Activated CD4-positive, alpha-beta T cell treated with anti-CD3 and anti-CD28 coated beads, Interleukin-2, amount 50 U/mL, for 24 hours (primary cell): ENCODE results near the gene ZNF853.
A peak's percentile ranks its signal among the peaks of the same experiment; 100 is the strongest.
"Not testable (repeated sequence)": the region's sequence is repeated elsewhere in the genome, so short reads cannot be mapped to it uniquely, and the experiment has no call there.

Source experiments
- DNase-seq, 2 donors: peaks; one replicate each; pipeline ENCODE4 v3.0.0-alpha.2; 2020; ENCODE audit warnings: low read depth in 1 of 2, low spot score in 1 of 2

The ZNF853 gene

DNA sequence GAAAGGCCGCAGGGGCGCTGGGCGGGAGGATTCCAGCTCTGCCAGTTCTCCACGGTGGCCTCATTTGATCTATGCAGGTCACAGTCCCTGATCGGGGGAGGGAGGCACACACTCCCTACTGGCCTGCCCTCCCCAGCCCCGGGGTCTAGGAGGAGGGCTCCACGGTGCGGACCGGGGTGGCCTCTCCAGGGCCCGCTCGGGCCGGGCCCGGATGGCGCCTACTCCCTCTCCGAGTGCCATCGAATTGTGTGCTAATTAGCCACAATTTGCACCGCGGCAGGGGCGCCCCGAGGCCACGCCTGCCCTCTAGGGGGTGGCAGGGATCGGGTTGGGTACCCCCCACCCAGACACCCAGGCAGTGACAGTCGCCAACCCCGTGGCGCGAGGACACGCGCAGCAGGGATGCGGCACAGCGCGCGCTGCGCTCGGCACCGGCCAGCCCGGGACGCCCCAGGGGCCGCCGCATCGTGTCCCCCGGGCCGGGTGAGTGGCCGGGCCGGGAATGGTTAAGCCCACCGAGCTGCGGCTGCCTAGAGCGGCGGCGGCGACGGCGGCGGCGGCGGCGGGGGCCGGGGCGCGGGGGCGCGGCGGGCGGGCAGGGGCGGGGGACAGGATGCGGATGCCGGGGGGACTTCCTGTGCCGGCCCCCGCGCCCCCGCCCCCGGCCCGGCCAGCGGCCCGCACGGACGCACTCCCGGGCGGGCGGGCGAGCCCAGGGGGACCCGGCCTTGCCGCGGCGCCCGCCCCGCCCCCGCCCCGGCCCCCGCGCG lies at the start of gene ZNF853:
ZNF853 (plus strand) TSS at position 658 of the 770 bp plus-strand sequence. CDS start 565 bp downstream, outside the sequence.
- no peak for DNase-seq

DNA sequence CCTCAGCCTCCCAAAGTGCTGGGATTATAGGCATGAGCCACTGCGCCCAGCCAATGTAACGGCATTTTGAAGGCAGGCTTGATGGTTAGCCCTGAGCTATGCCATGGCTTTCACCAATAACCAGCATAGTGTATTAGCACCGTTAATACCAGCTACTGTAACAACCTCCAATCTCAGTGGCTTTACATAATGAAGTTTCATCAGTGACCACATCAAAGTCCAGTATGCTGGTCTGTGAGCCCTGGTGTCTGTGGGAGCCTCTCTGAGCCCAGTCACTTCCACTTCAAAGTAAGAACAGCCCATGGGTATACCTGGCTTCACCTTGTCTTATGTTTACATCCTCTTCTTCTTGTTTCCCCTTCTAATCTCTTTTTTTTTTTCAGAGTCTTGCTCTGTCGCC lies 49.8 kb upstream of the ZNF853 start:
- DNase-seq = no peak

DNA sequence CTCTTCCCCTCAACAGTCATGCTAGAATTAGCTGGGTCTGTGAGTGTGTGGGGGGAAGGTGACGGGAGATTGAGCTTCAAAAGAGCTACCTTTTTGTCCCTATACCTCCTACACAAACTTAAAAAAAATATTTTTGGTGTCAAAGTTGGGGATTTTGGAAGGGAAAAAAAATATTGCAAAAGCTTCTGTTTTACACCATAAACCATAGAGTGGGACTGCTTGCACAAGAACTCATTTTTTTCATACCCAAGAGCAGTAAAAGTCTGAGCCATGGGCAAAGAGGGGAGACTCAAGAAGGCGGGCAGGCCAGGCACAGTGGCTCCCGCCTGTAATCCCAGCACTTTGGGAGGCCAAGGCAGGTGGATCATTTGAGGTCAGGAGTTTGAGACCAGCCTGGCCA lies 47.5 kb upstream of the ZNF853 start:
- DNase-seq = no peak

DNA sequence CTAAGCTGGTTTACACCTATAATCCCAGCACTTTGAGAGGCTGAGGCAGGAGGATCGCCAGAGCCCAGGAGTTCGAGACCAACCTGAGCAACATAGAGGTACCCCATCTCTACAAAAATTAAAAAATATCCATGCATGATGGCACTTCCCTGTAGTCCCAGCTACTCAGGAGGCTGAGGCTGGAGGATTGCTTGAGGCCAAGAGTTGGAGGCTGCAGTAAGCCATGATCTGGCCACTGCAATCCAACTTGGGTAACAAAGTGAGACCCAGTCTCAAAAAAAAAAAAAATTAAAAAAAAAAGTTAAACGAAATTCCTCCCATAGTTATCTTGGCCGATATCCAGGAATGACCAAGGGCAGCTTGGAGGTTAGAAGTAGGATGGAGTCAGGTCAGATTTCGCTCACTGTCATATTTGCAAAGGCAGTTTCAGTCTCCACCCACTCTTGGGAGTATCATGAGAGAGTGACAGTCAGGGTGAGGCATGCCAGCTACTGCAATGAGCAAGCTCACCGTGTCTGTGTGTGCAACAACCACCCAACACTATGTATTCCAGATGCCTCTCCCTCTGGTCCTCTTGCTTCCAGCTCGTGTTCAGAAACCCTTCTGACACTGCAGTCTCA lies 44.1 kb upstream of the ZNF853 start:
- DNase-seq = no peak

DNA sequence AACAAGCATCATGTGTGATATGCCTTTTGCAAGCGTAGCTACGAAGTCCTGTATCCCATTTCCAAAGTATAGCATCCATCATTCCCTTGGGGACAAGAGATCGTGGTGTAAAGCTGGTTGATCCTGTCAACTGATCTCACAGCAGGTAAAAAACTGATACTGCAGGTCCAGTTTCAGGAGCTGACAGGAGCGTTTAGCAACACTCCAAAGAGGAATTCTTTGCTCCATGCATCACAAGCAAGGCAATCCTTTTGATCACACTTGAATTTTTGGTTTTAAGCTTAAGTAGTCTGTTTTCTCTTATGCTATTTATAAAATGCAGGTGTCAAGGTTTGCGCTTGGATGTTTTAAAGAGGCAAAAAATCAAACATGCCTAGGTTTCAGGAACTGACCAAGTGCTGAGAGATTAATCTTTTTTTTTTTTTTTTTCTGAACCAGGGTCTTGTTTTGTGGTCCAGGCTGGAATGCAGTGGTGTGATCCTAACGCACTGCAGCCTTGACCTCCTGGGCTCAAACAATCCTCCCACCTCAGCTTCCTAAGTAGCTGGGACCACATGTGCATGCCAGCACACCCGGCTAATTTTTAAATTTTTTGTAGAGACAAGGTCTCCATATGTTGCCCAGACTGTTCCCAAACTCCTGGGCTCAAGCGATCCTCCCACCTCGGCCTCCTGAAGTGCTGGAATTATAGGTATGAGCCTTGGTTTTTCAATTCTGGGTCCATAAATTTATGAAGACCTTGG lies 40.0 kb upstream of the ZNF853 start:
- DNase-seq = no peak

DNA sequence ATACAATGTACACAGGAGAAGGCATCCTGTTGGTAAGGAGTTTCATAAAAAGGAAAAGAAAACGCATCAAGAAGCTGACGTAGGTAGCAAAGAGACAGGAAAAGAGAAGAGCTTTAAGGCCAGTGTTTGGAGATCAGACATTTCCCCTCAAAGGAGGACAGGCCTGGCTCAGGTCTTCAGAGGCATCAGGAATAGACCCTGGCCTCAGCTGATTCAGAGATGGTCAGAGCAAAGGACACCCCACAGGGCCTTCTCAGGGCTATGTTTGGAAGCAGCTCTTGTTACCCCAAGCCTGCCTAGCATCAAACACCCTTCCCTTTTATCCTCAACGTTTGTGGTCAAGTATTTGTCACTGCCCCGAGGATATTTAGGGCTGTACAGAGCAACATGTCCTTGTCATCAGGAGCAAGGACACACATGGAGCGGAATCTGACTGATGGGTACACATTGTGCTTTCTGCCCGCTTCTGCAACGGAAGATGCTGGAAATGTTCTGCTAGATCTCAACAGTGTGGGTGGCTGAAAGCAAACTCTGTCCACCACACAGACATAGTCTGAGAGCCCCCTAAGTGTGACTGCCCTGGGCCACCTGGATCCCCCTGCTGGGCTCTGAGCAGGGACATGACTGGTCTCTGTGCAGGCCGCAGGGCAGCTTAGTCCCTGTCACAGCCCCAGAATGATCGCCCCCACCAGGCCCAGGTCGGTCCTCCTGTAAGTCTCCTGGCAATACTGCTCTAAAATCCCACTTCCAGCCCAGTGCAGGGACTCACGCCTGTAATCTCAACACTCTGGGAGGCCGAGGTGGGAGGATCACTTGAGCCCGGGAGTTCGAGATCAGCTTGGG lies 39.2 kb upstream of the ZNF853 start:
- DNase-seq = no peak

DNA sequence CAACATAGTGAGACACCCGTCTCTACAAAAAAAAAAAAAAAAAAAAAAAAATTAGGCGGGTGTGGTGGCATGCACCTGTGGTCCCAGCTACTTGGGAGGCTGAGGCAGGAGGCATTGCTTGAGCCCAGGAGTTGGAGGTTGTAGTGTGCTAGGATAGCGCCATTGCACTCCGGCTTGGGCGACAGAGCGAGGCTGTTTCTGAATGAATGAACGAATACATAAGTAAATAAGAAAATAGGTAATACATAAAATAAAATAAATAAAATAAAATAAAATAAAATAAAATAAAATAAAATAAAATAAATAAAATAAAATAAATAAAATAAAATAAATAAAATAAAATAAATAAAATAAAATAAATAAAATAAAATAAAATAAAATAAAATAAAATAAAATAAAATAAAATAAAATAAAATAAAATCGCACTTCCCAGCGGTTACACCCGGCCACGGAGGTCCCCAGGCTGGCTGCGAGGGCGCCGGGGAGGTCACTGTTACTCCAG lies 38.5 kb upstream of the ZNF853 start:
- not testable (repeated sequence) for DNase-seq

DNA sequence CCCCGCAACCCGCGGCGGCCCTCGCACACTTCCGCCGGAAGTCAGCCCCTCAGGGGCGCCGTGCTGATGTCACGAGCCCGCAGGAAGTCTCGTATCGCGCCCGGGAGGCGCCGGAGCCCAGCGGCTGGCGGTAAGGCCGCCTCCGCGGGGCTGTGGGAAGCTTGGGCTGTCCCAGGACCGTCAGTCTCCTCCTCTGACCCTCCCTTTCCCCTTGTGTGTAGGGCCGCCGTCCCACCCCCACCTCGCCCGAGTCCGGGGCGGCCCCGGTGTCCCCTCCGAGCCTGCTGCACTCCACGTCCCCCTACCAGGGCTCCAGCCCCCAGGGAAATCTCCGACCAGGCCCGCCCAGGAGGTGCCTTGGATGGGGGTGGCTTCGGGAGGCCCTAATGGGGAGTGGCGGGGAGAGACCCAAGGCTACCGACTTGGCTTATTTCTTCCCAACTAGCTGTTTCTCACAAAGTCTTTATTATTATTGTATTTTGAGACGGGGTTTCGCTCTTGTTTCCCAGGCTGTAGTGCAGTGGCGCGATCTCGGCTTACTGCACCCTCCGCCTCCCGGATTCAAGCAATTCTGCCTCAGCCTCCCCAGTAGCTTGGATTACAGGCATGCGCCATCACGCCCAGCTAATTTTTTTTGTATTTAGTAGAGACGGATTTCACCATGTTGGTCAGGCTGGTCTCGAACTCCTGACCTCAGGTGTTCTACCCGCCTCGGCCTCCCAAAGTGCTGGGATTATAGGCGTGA lies 37.9 kb upstream of the ZNF853 start, which contains the start of gene ZDHHC4:
ZDHHC4 (plus strand) TSS at position 86 of the 745 bp plus-strand sequence. CDS start 3,108 bp downstream, outside the sequence.
- peak; percentile 70 to 82 for DNase-seq

DNA sequence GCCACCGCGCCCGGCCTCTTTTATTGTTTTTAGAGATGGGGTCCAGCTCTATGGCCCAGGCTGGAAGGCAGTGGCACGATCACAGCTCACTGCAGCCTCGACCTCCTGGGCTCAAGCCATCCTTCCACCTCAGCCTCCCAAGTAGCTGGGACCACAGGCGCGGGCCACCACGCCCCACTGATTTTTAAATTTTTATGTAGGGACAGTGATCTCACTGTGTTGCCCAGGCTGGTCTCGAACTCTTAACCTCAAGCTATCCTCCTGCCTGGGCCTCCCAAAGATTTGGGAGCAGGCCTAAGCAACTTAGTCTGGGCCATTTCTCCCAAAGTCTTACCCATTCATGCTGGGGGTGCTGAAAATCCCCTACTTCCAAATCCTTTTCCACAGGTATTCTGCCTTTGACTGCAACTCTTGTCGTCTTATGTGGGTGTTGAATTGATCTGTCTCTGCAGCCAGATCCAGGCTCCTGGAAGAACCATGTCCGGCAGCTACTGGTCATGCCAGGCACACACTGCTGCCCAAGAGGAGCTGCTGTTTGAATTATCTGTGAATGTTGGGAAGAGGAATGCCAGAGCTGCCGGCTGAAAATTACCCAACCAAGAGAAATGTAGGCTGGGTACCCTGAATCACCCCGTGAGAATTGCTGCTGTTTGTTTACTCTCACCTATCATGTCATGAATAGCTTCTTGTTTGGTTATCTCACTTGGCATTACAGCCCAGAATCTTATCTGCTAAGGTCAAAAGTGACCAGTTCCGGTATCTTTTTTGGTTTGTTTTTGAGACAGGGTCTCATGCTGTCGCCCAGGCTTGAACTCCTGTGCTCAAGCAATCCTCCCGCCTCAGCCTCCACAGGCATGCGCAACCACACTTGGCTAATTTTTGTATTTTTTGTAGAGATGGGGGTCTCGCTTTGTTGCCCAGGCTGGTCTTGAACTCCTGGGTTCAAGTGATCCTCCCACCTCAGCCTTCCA lies 37.0 kb upstream of the ZNF853 start:
- no peak for DNase-seq

DNA sequence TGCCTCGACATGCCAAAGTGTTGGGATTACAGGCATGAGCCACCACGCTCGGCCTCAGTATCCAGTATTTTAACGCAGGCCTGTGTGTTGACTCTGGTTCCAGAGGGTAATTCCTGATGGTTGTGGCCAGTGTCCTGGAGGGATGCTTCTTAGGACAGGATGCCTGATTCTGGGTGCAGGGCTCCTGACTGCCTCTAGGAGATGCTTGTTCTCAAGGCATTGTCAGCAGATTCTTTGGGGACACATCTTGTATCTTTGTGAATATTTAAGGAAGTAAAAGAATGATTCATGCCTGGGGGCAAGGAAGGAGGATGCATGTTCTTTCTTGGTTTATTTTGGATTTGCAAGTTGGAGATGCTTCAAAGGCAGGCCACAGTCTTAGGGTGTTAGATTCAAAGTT lies 36.0 kb upstream of the ZNF853 start:
- no peak for DNase-seq

DNA sequence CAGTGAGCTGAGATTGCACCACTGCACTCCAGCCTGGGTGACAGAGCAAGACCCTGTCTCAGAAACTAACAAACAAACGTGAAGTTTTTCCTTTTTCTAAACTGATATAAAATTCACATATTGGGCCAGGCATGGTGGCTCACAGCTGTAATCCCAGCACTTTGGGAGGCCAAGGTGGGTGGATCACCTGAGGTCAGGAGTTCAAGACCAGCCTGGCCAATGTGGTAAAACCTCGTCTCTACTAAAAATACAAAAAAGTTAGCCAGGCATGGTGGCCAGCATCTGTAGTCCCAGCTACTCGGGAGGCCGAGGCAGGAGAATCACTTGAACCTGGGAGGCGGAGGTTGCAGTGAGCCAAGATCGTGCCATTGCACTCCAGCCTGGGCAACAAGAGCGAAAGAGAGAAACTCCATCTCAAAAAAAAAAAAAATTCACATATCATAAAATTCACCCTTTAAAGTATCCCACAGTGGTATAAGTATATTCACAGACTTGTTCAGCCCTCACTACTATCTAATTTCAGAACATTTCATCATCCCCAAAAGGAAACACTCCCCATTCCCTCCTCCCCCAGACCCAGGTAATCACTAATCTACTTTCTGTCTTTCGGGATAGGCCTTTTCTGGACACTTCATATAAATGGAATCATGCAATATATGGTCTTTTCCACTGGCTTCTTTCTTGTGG lies 29.5 kb upstream of the ZNF853 start:
- DNase-seq = not testable (repeated sequence)

DNA sequence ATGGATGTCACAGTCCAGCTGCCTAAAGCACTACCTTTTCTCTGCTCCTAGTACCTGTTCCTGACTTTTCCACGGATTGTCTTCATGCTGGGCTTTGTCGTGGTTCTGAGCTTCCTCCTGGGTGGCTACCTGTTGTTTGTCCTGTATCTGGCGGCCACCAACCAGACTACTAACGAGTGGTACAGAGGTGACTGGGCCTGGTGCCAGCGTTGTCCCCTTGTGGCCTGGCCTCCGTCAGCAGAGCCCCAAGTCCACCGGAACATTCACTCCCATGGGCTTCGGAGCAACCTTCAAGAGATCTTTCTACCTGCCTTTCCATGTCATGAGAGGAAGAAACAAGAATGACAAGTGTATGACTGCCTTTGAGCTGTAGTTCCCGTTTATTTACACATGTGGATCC lies 26.8 kb upstream of the ZNF853 start:
- DNase-seq = no peak

DNA sequence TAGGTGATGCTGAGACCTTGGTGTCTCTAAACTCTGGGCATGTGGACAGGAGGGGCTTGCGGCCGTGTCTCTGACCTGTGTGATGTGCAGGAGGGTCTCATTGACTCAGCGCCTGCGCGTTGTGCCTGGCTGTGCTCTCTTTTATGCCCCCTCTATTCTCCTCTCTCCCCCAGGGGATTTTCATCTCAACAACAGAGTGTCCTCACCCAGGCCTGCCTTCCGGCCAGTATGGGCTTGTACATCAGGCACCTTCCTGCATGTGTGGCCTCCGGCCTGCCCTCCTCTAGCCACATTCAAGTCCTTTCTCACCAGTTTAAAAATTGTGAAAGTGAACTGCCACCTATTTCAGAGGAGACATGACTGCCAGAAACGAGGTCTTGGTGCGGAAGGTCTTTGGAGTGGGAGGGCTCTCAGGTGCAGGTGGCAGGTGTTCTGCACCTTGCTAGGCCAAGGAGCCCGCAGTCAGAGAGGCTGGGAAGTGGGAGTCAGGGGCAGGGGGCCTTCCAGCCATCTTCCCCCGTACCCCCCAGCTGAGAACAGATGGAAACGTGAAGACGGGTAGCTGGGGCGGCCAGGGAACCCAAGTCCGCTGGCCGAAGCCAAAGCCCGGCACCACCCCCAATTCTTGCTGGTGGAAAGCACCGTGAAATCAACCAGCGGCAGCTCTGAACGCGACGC lies 26.1 kb upstream of the ZNF853 start:
- DNase-seq = no peak

DNA sequence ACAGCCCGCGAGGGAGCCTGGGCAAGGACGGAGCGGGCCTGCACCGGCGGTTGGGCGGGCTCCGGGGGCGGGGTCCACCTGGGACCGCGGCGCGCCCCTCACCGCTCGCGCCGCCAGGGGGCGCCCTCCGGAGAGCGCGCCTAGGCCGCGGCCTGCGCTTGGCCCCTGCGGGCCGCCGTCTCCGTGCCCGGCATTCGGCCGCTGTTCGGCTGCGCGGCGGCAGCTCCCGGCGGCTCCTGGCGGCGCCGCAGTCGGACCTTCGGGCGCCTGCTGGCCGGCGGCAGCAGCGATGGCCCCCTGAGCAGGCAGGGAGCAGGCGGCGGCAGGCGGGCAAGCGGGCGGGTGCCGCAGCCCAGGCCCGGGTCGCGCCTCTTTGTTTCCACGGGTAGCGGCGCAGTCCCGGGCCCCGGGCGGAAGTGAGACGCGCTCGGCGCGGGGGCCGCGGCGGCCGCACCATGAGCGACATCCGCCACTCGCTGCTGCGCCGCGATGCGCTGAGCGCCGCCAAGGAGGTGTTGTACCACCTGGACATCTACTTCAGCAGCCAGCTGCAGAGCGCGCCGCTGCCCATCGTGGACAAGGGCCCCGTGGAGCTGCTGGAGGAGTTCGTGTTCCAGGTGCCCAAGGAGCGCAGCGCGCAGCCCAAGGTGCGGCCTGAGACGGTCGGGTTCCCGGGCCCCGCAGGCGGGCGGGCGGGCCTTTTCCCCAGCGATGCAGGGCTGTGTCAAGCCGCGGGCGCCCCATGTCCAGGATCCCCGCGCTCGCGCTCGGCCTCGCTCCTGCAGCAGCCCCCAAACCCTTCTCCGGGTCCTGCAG lies 25.4 kb upstream of the ZNF853 start, which contains the start of gene INTS15:
INTS15 (plus strand) TSS at position 193 of the 816 bp plus-strand sequence; CDS start at position 456, 263 bp downstream.
- DNase-seq = peak; percentile 69 to 75

DNA sequence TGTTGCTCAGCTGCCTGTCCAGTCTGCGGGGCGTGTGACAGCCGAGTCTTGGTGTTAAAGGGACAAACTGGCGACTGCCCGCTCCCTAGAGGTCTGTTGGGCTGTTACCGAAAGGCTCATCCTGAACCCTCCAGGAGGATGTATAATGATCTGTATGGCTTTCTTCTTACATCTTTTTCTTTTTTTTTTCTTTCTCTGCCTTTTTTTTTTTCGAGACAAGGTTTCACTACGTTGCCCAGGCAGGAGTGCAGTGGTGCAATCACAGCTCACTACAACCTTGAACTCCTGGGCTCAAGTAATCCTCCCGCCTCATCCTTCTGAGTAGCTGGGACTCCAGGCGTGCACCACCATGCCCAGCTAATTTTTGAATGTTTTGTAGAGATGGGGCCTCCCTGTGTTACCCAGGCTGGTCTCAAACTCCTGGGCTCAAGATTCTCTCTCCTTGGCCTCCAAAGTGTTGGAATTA lies 24.7 kb upstream of the ZNF853 start:
- DNase-seq = no peak

DNA sequence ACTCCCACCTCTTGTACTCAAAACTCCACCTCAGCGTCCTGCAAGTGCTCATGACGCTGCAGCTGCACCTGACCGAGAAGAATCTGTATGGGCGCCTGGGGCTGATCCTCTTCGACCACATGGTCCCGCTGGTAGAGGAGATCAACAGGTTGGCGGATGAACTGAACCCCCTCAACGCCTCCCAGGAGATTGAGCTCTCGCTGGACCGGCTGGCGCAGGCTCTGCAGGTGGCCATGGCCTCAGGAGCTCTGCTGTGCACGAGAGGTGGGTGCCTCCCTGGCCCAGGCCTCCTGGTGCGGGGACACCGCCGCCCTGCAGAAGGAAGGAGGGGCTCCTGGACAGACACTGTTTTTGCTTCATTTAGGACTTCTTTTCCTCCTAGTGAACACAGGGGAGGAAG lies 15.3 kb upstream of the ZNF853 start:
- DNase-seq = no peak

DNA sequence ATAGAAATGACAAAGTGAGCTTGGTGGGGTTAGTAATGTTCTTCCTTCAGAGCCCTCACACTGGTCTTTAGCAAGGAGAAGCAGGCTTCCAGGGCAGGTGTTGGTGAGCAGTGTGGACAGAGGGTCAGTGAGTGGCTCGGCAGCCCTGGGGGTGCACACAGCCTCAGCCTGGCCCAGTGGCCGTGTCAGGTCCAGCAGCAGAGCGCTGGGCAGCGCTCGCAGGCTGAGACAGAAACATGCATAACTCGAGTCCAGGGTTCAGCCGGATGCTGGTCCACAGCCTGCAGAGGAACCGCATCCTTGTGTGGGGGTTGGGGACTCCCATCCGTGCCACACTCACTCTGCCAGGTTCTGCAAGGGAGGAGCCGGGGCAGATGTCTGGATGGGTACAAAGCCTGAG lies 11.0 kb upstream of the ZNF853 start:
- no peak for DNase-seq
